K562 (cell line): ENCODE measurements around the gene NFKBIA.

Source experiments
- CC2D1A ChIP-seq: fragments of 450-650 bp; IDR thresholded peaks from 2 replicates; pipeline ENCODE4 v1.6.1; 2017; ENCODE audit warnings: mild to moderate bottlenecking
- HMBOX1 ChIP-seq: sonication (generic); IDR thresholded peaks from 2 replicates; pipeline ENCODE4 v1.6.1; 2016
- HOXB6 ChIP-seq: fragments of 250-450 bp; sonication (Bioruptor Pico); IDR thresholded peaks from 2 replicates; pipeline ENCODE4 v1.5.1; 2022; ENCODE audit warnings: mild to moderate bottlenecking, borderline replicate concordance
- JUND ChIP-seq, 2 experiments: IDR thresholded peaks; 2 replicates in 1 of 2; 3 replicates in 1 of 2; pipeline ENCODE4 v1.6.1; 2011; ENCODE audit warnings: borderline replicate concordance in 2 of 2, low read depth in 2 of 2, low read length in 2 of 2, improper control_type of control experiment in 1 of 2, missing biosample characterization in 1 of 2, missing genetic modification characterization in 1 of 2, missing genetic modification reagents in 1 of 2
- YY1 ChIP-seq, 3 experiments: IDR thresholded peaks; 2 replicates each; pipeline ENCODE4 v1.6.1; 2011; ENCODE audit warnings: low read length in 2 of 3, mild to moderate bottlenecking in 2 of 3, moderate library complexity in 2 of 3, borderline replicate concordance in 1 of 3, control low read depth in 1 of 3, low read depth in 1 of 3; ENCODE audit not compliant: insufficient read depth in 3 of 3, insufficient replicate concordance in 2 of 3, control insufficient read depth in 1 of 3, insufficient read length in 1 of 3; ENCODE audit errors: extremely low read depth in 1 of 3

GRCh38 chr14:35408026-35408425 lies 3.5 kb upstream of the NFKBIA start:
- TF ChIP-seq YY1 (IDR thresholded peaks at IDR 0.05; ENCODE audit: borderline replicate concordance in 1 of 3, control insufficient read depth in 1 of 3, extremely low read depth in 1 of 3, insufficient read depth in 3 of 3, insufficient read length in 1 of 3, insufficient replicate concordance in 2 of 3, low read depth in 1 of 3, low read length in 2 of 3) = no peak
- no peak for TF ChIP-seq JUND (IDR thresholded peaks at IDR 0.05; ENCODE audit: borderline replicate concordance, low read depth, low read length)
- no peak for TF ChIP-seq JUND (tag; IDR thresholded peaks at IDR 0.05; ENCODE audit: borderline replicate concordance, low read depth, low read length)
- no peak for TF ChIP-seq HOXB6
- no peak for TF ChIP-seq CC2D1A
- no peak for TF ChIP-seq HMBOX1
